Measurements from ENCODE around the gene FBXO39. TPM values are rescaled to one million over a fixed set of nuclear protein-coding genes. Genes with fewer than 3 reads are reported as not detected.

The FBXO39 gene
- total RNA-seq, 2 experiments from 2014 or later = not detected

DNA sequence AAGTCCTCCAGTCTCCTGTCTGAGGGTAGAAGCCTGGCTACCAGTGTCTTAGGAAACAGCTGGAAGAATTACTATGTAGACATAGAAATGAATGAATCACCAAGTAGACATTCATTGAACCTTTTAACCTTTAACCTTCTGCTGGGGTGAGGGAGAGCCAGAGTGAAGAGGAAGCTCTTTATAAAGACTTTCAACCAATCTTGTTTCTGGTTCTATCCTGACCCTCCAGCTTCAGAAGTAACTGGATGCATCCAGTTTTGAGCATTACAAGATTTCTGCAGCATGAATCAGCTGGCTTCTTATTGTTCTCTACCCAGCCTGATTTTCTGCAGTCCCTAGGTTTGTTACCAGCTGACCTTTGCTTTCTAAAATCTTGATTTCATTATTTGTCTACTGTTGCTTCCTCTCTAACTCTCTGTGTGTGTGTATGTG lies 47.0 kb downstream of the FBXO39 start:
- no peaks in the 10 kb centered on the region for H3K79me2 ChIP-seq (ENCODE audit: insufficient read depth, low read depth, low read length)
- DNase-seq (ENCODE audit: low spot score) = no peak
- H2AFZ ChIP-seq (ENCODE audit: low read length) = no peak overlapping the region
- H3K4me3 ChIP-seq (ENCODE audit: low read depth, low read length, poor library complexity, severe bottlenecking) = no peak overlapping the region
- intact Hi-C loops (cut with micrococcal nuclease; ENCODE audit: unreplicated experiment) = no loop called here
- no peaks in the 10 kb centered on the region for H3K9me2 ChIP-seq (ENCODE audit: insufficient read depth, low read length)
- no peaks in the 10 kb centered on the region for H3K36me3 ChIP-seq (ENCODE audit: insufficient read depth, low read length)
- no peak overlapping the region for H3K4me2 ChIP-seq (ENCODE audit: low read length)
- BruUV-seq (replicated peaks) = no TSS peak
- H3K27ac ChIP-seq (ENCODE audit: low read depth, low read length, poor library complexity, severe bottlenecking) = no peak overlapping the region
- H4K20me1 ChIP-seq (ENCODE audit: insufficient read depth, low read length) = no peaks in the 10 kb centered on the region
- no peak for TF ChIP-seq EZH2phosphoT487 (IDR thresholded peaks at IDR 0.05; ENCODE audit: borderline replicate concordance, low read depth, low read length)
- H3K4me1 ChIP-seq (ENCODE audit: insufficient read depth, low read length, poor library complexity, severe bottlenecking) = no peaks in the 10 kb centered on the region
- H3K9me3 ChIP-seq (ENCODE audit: low read length) = no peaks in the 10 kb centered on the region
- ChIA-PET POLR2A (no interaction called here), CTCF (ENCODE audit: unreplicated experiment) (no interaction called here)

DNA sequence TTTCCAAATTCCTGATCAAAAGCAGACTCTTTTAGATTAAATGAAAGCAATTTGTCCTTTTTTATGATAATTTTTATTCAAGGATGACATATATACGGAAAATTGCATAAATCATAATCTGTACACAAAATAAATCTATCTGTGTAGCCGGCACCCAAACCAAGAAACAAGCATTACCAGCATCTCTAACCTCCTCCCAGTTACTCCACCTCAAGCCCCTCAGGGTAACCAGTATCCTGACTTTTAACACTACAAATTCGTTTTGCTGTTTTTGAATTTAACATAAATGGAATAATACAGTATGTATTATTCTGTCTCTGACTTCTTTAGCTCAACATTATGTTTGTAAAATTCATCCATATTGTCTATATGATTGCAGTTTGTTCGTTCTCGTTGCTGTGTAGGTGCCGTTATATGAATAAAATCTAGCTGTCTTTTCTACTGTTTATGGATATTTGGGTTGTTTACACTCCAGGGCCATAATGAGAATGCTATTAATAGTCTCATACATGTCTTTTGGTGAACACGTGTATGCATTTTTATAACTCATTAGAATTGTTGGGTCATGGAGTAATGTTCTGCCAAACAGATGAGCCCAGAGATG lies 54.5 kb downstream of the FBXO39 start:
- POLR2A ChIA-PET = no interaction called here
- DNase-seq (ENCODE audit: low spot score) = no peak
- no peaks in the 10 kb centered on the region for H3K9me2 ChIP-seq (ENCODE audit: insufficient read depth, low read length)
- no peaks in the 10 kb centered on the region for H3K36me3 ChIP-seq (ENCODE audit: insufficient read depth, low read length)
- no peaks in the 10 kb centered on the region for H3K79me2 ChIP-seq (ENCODE audit: insufficient read depth, low read depth, low read length)
- no peaks in the 10 kb centered on the region for H4K20me1 ChIP-seq (ENCODE audit: insufficient read depth, low read length)
- no TSS peak for BruUV-seq (replicated peaks)
- H2AFZ ChIP-seq (ENCODE audit: low read length) = no peak overlapping the region
- TF ChIP-seq, protein P1, sequence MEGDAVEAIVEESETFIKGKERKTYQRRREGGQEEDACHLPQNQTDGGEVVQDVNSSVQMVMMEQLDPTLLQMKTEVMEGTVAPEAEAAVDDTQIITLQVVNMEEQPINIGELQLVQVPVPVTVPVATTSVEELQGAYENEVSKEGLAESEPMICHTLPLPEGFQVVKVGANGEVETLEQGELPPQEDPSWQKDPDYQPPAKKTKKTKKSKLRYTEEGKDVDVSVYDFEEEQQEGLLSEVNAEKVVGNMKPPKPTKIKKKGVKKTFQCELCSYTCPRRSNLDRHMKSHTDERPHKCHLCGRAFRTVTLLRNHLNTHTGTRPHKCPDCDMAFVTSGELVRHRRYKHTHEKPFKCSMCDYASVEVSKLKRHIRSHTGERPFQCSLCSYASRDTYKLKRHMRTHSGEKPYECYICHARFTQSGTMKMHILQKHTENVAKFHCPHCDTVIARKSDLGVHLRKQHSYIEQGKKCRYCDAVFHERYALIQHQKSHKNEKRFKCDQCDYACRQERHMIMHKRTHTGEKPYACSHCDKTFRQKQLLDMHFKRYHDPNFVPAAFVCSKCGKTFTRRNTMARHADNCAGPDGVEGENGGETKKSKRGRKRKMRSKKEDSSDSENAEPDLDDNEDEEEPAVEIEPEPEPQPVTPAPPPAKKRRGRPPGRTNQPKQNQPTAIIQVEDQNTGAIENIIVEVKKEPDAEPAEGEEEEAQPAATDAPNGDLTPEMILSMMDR (conservative IDR thresholded peaks at IDR 0.05; ENCODE audit: low read length) = no peak
- no peak for TF ChIP-seq EZH2phosphoT487 (IDR thresholded peaks at IDR 0.05; ENCODE audit: borderline replicate concordance, low read depth, low read length)
- no peak overlapping the region for H3K4me2 ChIP-seq (ENCODE audit: low read length)
- no peak overlapping the region for H3K4me3 ChIP-seq (ENCODE audit: low read depth, low read length, poor library complexity, severe bottlenecking)
- CTCF ChIA-PET (ENCODE audit: unreplicated experiment) = no interaction called here
- H3K4me1 ChIP-seq (ENCODE audit: insufficient read depth, low read length, poor library complexity, severe bottlenecking) = no peaks in the 10 kb centered on the region
- H3K27ac ChIP-seq (ENCODE audit: low read depth, low read length, poor library complexity, severe bottlenecking) = no peak overlapping the region
- intact Hi-C loops (cut with micrococcal nuclease; ENCODE audit: unreplicated experiment) = no loop called here
- no peaks in the 10 kb centered on the region for H3K9me3 ChIP-seq (ENCODE audit: low read length)

DNA sequence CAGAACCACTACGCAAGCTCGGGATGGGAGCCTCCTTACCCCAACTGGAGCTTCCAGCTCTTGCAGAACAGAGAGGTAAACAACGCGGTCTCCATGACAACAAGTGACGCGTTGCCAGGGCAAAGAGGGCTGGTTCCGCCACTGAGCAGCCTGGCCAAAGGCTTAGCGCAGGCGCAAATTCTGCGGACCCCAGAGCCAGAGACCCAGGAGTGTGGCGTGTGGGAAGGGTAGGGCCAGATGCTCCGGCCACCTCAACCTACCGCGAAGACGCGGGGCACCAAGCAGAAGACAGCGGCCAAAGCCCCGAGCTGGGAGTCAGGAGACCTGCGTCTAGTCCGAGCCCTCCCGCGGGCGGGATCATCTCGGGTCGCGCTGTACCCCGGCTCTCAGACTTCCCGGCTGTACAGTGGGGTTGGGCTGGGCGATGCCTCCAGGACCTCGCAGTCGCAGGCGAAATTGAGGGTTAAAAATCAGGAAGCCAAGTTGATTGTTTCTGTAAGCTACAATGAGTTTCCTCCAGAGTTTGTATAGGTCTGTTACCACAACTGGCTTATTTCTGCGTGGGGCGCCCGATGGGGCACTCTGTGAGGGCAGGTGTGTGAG lies 55.7 kb downstream of the FBXO39 start, which contains the start of gene TEKT1:
Gene TEKT1 (minus strand): TSS at position 69 of the 603 bp plus-strand sequence. CDS start 1,353 bp downstream, outside the sequence.
- Histone ChIP-seq H2AFZ (ENCODE audit: low read length) (no peak within 1 kb of the TSS), H3K9me3 (ENCODE audit: low read length) (no peaks in the 10 kb centered on the region), H3K9me2 (ENCODE audit: insufficient read depth, low read length) (no peaks in the 10 kb centered on the region), H3K27ac (ENCODE audit: low read depth, low read length, poor library complexity, severe bottlenecking) (no peak within 1 kb of the TSS), H4K20me1 (ENCODE audit: insufficient read depth, low read length) (no peaks in the 10 kb centered on the region), H3K36me3 (ENCODE audit: insufficient read depth, low read length) (no peaks in the 10 kb centered on the region), H3K4me2 (ENCODE audit: low read length) (no peak within 1 kb of the TSS), H3K4me1 (ENCODE audit: insufficient read depth, low read length, poor library complexity, severe bottlenecking) (no peaks in the 10 kb centered on the region), H3K79me2 (ENCODE audit: insufficient read depth, low read depth, low read length) (no peaks in the 10 kb centered on the region), H3K4me3 (ENCODE audit: low read depth, low read length, poor library complexity, severe bottlenecking) (no peak within 1 kb of the TSS)
- BruUV-seq (replicated peaks) = no TSS peak
- TF ChIP-seq, protein P1 (conservative IDR thresholded peaks at IDR 0.05; ENCODE audit: low read length) = no peak
- TF ChIP-seq EZH2phosphoT487 (IDR thresholded peaks at IDR 0.05; ENCODE audit: borderline replicate concordance, low read depth, low read length) = no peak
- POLR2A ChIA-PET = no interaction called here
- CTCF ChIA-PET (ENCODE audit: unreplicated experiment) = interaction anchor here (0.5 kb wide), 1 partner anchor 64 kb away, joined by 4 read pairs; no protein-coding TSS in a partner anchor
- intact Hi-C loops (cut with micrococcal nuclease; ENCODE audit: unreplicated experiment) = no loop called here
- no peak for DNase-seq (ENCODE audit: low spot score)

Small RNA genes lying within 50 kb of the gene (small RNA-seq; reads per million reads assigned to genes)
- gene AC004706.2 = not detected

Other genes starting within 250 kb of the FBXO39 start
- 0.76 and 1.2 TPM in 2 replicates for gene PITPNM3, start 219.7 kb upstream of the FBXO39 start, total RNA-seq (2014; rRNA removed; shearing (Covaris generic))
- gene PITPNM3, start 219.7 kb upstream of the FBXO39 start, total RNA-seq (2022) = 1.2 and 1.6 TPM in 2 replicates
- 18.9 and 20.8 TPM in 2 replicates for gene KIAA0753, start 135.5 kb upstream of the FBXO39 start, total RNA-seq (2014; rRNA removed; shearing (Covaris generic))
- 26.0 and 29.8 TPM in 2 replicates for gene KIAA0753, start 135.5 kb upstream of the FBXO39 start, total RNA-seq (2022)
- gene TXNDC17, start 135.2 kb upstream of the FBXO39 start, total RNA-seq (2014; rRNA removed; shearing (Covaris generic)) = 52.8 and 63.7 TPM in 2 replicates
- gene TXNDC17, start 135.2 kb upstream of the FBXO39 start, total RNA-seq (2022) = 63.5 and 81.4 TPM in 2 replicates
- gene MED31, start 124.6 kb upstream of the FBXO39 start, total RNA-seq (2014; rRNA removed; shearing (Covaris generic)) = 11.6 and 14.6 TPM in 2 replicates
- gene MED31, start 124.6 kb upstream of the FBXO39 start, total RNA-seq (2022) = 21.7 and 25.2 TPM in 2 replicates
- gene C17orf100, start 124.5 kb upstream of the FBXO39 start, total RNA-seq (2014; rRNA removed; shearing (Covaris generic)) = 1.3 and 2.4 TPM in 2 replicates
- gene C17orf100, start 124.5 kb upstream of the FBXO39 start, total RNA-seq (2022) = 5.2 and 5.6 TPM in 2 replicates
- not detected in 2 replicates for gene SLC13A5, start 62.8 kb upstream of the FBXO39 start, total RNA-seq (2014; rRNA removed; shearing (Covaris generic))
- not detected in 2 replicates for gene SLC13A5, start 62.8 kb upstream of the FBXO39 start, total RNA-seq (2022)
- gene XAF1, start 20.2 kb upstream of the FBXO39 start, total RNA-seq (2014; rRNA removed; shearing (Covaris generic)) = 0.38 and 0.77 TPM in 2 replicates
- gene XAF1, start 20.2 kb upstream of the FBXO39 start, total RNA-seq (2022) = 0.46 TPM in 1 of 2 replicates, not detected in the other
- not detected in 2 replicates for gene TEKT1, start 55.5 kb downstream of the FBXO39 start, total RNA-seq (2014; rRNA removed; shearing (Covaris generic))
- gene TEKT1, start 55.5 kb downstream of the FBXO39 start, total RNA-seq (2022) = not detected in 2 replicates
- gene ALOX12, start 219.8 kb downstream of the FBXO39 start, total RNA-seq (2014; rRNA removed; shearing (Covaris generic)) = not detected in 2 replicates
- gene ALOX12, start 219.8 kb downstream of the FBXO39 start, total RNA-seq (2022) = not detected in 2 replicates
- gene RNASEK, start 236.4 kb downstream of the FBXO39 start, total RNA-seq (2014; rRNA removed; shearing (Covaris generic)) = 110 and 145 TPM in 2 replicates
- gene RNASEK, start 236.4 kb downstream of the FBXO39 start, total RNA-seq (2022) = 126 and 139 TPM in 2 replicates
- gene BCL6B, start 246.8 kb downstream of the FBXO39 start, total RNA-seq (2014; rRNA removed; shearing (Covaris generic)) = not detected in 2 replicates
- gene BCL6B, start 246.8 kb downstream of the FBXO39 start, total RNA-seq (2022) = not detected in 2 replicates